HG03108 (cell line): ENCODE results near the gene GNL1.
A peak's percentile ranks its signal among the peaks of the same experiment; 100 is the strongest.

Experiments
- ATAC-seq: cut with Tn5 transposase; IDR thresholded peaks from one replicate; pipeline ENCODE4 v1.9.1; 2021; ENCODE audit warnings: moderate library complexity; ENCODE audit not compliant: unreplicated experiment

Gene GNL1

GRCh38 chr6:30570263-30570662 is 14.0 kb upstream of the GNL1 start:
- ATAC-seq, result no peak

GRCh38 chr6:30568245-30568644 is 12.0 kb upstream of the GNL1 start:
- no peak for ATAC-seq

- ATAC-seq, result no peak
Observed at GRCh38 chr6:30565772-30566171, 9.5 kb upstream of the GNL1 start.

GRCh38 chr6:30564114-30564513 is 7.8 kb upstream of the GNL1 start:
- no peak for ATAC-seq

- ATAC-seq, result no peak
Observed at GRCh38 chr6:30562470-30563425, 6.5 kb upstream of the GNL1 start.

- ATAC-seq, result no peak
Observed at GRCh38 chr6:30560930-30561329, 4.6 kb upstream of the GNL1 start.

- ATAC-seq, result no peak
Observed at GRCh38 chr6:30557683-30557981, 1.3 kb upstream of the GNL1 start.

- ATAC-seq, result peak; percentile 50
Observed at GRCh38 chr6:30556906-30557682, 805 bp upstream of the GNL1 start, which contains the start of gene PRR3. PRR3 (plus strand) TSS chr6:30557295; CDS start chr6:30557345, 50 bp downstream.

- no peak for ATAC-seq
Observed at GRCh38 chr6:30555816-30556065, 548 bp downstream of the GNL1 start.

- ATAC-seq, result no peak
Observed at GRCh38 chr6:30554962-30555815, 1.1 kb downstream of the GNL1 start.

GRCh38 chr6:30554404-30554803 is 1.9 kb downstream of the GNL1 start:
- no peak for ATAC-seq

- no peak for ATAC-seq
Observed at GRCh38 chr6:30548375-30548774, 7.9 kb downstream of the GNL1 start.

GRCh38 chr6:30547454-30547853 is 8.8 kb downstream of the GNL1 start:
- no peak for ATAC-seq

GRCh38 chr6:30544666-30545272 is 11.5 kb downstream of the GNL1 start:
- ATAC-seq, result no peak

GRCh38 chr6:30543821-30544220 is 12.5 kb downstream of the GNL1 start:
- ATAC-seq, result no peak

- ATAC-seq, result no peak
Observed at GRCh38 chr6:30542915-30543314, 13.4 kb downstream of the GNL1 start.

GRCh38 chr6:30542404-30542725 is 13.9 kb downstream of the GNL1 start:
- ATAC-seq, result no peak

GRCh38 chr6:30541515-30542403 is 14.5 kb downstream of the GNL1 start:
- ATAC-seq, result no peak

- no peak for ATAC-seq
Observed at GRCh38 chr6:30537931-30538330, 18.4 kb downstream of the GNL1 start.
